ENCODE measurements around the gene ERCC6. TPM values are rescaled to one million over a fixed set of nuclear protein-coding genes. Genes with fewer than 3 reads are reported as not detected.

ERCC6 gene
- total RNA-seq, 1 experiment from 2014 or later = 5.7 TPM

DNA sequence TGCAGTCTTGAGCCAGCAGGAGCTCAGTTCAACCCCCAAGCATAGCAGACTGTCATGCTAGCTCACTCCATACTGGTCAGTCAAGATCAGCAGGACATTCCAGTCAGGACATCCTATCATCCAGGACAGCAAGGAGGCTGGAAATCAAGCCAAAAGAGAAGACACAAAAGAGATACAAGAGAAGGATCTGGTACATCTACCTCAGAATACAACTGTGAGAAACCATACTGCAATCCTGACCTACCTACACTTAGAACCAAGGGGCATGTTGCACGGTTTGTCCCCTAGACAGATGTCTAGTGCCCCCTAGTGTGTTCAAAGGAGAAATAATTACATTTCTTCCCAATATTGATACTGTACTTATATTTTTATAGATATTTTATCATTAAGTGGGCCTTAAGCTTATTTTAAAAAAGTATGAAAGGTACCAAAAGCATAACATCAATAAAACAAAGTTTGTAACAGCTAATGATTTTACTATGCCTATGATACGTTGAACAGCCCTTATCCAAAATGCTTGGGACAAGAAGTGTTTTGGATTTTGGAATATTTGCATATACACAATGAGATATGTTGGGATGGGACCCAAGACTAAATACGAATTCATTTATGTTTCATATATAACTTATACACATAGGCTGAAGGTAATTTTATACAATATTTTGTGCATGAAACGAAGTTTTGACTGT lies 26.7 kb downstream of the ERCC6 start:
- peak; percentile 33 for DNase-seq (ENCODE audit: low spot score)

DNA sequence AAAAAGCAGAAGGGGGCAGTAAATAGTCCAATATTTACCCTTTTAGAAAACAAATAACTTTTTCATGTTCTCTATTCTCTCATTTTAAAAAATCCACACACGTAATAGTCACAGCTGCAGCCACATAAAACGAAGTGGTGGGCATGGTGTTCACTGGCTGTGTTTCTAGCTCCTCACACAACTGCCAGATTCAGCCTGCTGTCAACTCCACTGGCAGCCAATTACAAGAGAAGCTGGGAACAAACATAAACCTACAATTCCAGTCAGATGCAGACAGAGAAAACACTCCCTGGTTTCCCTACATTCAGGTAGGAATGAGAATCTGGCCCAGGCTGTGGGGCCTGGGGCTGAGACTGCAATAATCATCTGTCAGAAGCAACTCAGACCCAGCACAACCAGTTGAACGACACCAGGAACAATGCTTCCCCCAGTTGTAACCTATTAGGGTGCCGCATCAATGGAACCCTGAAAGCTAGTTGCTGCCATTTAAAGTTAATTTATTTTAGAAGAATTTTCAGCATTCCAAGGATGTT lies 29.1 kb downstream of the ERCC6 start:
- no peak for DNase-seq (ENCODE audit: low spot score)

DNA sequence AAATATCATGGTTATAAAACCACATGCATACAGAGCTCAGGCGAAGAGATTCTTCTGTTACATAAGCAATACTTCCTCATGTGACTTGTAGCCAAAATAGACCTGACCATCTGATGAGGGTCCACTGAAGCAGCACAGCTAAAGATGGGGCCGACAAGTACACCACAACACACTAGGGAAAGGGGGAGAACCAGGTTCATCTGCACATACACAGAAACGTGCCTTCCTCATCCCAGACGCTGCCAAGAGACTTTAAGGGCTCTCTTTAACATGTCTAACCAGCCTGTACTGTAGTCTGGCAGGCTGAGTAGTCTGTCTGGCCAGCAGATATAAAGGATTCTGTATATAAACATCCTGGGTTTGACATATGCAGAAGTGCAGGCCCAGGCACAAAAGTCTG lies 30.3 kb downstream of the ERCC6 start:
- DNase-seq (ENCODE audit: low spot score) = no peak

DNA sequence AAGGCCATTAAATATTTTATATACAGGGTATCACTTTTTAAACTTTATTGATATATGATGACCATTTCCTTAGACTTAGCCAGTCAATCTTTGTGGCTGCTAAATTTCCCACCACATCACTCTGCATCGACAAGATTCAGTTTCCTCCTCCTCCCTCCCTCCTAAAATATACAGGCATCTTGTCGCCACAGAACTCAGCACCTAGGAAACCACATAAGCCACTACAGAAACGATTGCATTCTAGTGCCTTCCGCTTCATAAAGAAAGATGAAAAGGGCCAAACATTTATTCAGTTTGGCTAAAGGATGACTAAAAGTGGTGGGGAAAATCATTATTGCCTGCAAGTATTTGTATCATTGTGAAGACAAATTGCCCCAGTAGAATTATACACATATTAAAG lies 30.7 kb downstream of the ERCC6 start:
- DNase-seq (ENCODE audit: low spot score) = no peak

DNA sequence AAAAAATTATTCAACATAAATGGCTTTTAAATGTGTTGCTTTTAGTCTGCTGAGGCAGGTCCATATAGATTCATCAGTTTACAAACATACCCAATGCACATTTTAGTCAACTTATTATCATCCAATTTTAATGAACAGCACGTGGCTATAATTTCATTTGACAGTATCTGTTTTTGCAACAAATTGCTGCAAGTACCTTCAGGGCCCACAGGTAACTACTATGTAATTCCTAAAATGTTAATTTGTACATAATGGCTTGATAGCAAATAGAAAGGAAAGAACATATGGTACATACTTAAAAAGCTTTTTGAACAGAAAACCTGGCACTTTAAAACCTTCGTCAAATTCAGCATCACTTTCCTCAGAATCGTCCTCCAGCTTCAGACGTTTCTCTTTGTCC lies 33.3 kb downstream of the ERCC6 start:
- DNase-seq (ENCODE audit: low spot score) = no peak

DNA sequence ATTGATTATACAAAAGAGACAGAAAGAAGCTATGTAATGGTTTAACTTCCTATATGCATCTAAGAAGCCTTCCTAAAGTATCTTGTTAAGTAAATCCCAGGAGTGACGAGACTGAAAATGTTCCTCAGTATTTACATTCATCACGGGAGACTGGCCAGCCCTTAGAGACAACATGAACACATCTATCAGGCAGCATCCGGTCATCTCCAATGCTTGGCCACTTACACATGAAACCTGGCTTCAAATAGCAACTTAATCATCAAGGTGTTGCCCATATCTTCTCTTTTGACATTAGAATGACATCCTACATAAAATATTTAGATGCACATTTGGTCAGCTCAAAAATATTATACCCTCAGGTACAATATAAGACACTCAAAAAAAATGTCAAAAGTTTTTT lies 33.8 kb downstream of the ERCC6 start:
- no peak for DNase-seq (ENCODE audit: low spot score)

DNA sequence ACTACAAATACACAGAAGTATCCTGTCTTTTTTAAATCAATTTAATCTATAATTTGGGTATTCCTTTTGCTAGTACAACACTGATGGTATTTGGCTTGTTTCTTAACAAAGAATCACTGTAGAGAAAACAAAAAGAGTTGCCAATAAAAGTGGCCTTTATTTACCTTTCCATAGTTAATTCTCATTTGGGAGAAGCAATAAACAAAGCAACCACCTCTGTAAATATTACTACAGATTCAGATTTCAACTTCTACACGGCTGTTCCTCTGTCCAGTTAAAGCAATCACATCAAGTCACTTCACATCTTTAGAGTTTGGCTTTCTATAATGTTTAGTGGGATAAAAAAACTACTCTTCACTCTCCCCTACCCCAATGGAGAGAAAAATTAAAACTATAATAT lies 34.4 kb downstream of the ERCC6 start:
- no peak for DNase-seq (ENCODE audit: low spot score)

DNA sequence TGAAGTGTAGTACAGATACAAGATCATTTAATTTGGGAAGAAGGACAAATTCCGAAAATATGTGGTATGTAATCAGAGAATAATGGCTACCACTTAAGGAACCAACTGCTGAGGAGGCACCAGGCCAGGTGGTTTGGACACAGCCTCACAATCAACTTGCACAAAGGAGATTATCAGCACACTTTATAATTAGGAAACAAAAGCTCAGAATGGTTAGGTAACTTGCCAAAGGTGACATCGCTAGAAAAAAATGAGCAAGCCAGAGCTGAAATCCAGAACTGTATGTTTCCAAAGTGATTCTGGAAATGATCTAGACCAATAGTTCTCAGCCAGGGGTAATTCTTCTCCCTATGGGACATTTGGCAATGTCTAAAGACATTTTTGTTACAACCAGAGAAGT lies 36.6 kb downstream of the ERCC6 start:
- DNase-seq (ENCODE audit: low spot score) = no peak

DNA sequence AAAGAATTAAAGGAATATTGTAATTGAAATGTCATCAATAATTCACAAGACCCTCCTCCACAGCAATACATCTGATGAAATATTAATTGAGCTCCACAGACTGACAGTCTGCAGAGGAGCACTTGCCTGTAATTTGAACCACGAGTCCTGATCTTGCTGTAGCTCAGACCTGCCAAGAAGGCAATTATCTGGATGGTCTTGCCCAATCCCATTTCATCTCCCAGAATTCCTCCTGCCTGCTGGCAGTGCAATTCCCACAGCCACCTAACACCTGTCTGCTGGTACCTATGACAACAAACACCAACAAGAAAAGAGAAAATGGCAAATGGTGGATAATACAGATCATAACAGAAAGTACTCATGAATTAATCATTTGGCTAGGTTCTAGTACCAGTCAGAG lies 38.5 kb downstream of the ERCC6 start:
- no peak for DNase-seq (ENCODE audit: low spot score)

DNA sequence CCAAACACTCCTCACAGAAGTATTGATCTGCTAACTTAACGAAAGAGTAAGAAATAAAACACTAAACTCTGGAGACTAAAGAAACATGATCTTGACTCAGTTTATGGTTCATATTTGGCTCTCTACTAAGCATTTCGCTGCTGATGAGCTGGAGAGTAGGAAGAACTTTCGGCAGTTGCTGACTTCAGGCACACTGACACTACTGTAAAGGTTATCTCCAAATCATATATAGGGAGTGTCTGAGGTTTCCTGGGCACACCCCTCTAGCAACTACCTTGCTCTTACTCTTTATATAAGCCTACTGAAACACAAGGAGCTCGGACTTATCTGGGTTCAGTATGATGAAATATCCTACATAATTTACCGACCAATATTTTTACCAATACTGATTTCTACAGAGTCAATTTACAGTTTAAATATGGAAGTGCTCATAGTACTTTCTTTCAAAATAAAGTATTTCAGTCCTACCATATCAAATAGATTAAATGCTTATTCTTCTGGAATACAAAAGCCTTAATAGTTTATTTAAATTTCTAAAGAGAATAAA lies 39.5 kb downstream of the ERCC6 start:
- DNase-seq (ENCODE audit: low spot score) = no peak

DNA sequence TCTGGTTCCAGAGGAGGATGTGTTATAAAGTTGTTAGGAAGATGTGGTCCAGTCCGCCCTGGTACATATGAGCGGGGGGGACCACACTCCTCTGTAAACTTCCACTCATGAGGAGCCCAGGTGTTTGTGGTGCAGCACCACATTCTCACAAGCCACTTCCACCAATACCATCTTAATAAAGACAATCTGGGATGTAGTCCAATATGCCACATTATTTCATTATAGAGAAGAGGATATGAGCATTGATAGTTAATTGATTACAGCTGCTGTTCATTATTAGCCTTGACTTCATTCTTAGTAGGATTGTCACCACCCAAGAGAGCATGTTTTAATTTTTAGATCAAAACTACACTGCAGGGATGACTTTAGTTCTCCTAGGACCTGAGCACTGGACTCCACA lies 40.5 kb downstream of the ERCC6 start:
- DNase-seq (ENCODE audit: low spot score) = no peak

DNA sequence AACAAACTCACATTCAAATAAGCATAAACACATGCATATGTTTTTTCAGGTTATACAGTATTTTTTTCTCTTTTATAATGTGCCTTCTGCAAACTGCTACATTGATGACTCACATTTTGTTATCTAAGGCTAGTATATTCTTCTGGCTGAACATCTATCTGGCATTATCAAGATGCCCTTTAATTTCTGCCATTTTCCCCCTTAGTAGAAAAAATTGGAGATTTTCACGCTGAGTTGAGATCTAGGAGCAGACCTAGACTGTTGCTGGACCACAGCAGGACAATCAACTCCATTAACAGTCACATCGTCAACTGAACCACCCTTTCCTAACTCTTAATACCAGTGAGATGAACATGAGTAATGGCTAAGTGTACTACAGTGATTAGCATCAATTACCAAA lies 41.6 kb downstream of the ERCC6 start:
- DNase-seq (ENCODE audit: low spot score) = no peak

DNA sequence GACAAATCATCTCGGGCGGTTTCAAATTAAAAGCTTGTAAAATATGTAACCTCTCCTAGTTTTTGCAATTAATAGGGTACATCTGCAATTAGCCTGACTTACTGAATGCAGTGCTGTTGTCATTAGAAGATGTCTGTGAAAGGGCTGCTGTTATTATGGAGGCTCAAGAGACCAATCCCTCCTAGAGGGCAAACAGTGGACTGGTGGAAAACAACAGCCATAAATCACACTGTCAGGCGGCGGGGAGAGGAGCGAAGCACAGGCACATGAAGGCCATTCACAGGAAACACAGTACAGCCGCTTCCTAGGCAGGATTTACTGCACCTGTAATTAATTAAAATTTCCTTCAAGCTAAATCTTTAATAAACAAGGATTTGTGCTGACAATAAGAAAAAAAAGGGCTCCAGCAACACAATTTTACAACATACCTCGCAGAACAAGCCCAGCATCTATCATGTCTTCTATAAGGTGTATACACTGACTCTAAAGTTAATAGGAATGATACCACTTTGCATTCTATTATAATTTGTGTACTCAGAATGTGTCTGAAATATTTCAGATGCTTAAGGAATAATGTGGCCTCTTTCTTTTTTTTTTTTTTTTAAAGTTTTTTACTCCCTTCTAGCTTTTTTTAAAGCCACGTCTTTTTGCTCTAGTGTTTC lies 50.7 kb downstream of the ERCC6 start:
- DNase-seq (ENCODE audit: low spot score) = no peak

DNA sequence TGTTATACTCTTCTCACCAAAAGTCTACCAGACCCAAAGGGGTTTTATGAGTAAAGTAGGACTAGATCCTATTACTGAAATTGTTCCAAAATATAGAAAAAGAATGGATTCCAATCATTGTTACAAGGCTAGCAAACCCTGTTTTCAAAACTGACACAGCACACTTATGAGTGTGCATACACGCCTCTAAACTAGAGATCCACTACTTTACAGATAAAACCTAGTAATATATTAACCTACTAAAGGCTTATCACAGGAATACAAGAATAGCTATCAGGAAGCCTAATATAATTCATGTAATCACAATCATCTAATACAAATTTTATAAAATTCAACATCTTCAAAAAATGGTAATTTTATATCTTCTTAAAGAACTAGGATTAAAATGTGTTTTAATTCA lies 52.2 kb downstream of the ERCC6 start:
- no peak for DNase-seq (ENCODE audit: low spot score)

DNA sequence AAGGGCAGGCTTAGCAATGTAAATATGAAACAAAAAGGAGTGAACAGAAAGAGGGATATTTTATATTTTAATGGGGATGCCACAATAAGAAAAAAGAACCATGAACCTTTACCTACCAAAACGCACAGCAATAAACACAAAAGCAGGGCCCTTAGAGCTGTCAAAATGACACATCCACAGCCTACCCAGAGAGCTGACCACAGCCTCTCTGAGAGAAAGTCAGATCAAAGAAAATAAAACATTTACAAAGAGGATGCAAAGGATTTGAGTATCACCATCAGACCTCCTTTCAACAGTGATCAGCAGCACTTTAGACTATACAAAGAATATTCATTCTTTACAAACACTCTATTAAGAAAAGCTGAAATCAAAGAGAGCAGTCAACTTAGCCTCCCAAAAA lies 52.9 kb downstream of the ERCC6 start:
- no peak for DNase-seq (ENCODE audit: low spot score)

DNA sequence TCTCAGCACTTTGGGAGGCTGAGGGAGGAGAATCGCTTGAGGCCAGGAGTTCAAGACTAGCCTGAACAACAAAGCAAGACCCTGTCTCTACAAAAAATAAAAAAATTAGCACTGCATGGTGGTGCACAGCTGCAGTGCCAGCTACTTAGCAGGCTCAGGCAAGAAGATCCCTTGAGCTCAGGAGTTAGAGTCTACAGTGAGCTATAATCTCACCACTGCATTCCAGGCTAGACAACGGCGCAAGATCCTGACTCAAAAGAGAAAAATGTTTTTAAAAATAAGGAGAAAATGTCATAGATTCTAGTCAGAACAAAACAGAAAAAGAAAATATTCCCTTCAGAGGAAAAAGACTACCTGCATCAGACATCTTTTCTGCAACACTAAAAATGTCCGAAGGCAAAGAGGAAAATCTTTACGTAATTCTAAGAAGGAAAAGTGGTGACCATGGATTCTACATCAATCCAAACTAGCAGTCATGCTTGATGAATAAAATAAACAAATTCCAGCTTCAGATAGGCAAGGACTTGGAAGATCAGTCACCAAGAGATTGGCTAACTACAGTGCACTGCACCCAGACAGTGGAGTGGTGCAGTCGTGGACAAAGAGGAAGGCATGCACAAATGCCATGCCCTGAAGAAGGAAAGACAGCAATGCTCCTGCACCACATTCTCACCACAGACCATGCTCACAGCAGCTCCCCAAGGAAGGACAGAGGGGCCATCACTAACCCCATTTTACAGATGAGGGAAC lies 54.3 kb downstream of the ERCC6 start:
- no peak for DNase-seq (ENCODE audit: low spot score)

DNA sequence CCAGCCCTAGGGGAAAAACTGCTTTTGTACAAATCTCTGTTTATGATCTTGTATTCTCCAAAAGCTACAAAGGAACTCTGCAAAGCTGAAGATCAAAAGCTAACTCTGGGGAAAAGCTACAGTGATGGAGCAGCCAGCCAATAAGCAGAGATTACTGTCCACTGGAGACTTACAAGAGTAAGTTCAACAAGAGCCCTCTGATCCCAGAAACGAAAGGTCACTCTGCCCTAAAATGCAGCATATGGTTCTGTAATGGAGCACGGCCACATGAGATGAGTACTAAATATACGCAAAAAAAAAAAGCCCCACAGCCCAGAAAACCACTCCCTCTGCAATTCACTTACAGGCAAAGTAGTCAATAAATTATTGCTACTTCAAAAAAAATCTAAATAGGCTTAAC lies 60.1 kb downstream of the ERCC6 start:
- no peak for DNase-seq (ENCODE audit: low spot score)

DNA sequence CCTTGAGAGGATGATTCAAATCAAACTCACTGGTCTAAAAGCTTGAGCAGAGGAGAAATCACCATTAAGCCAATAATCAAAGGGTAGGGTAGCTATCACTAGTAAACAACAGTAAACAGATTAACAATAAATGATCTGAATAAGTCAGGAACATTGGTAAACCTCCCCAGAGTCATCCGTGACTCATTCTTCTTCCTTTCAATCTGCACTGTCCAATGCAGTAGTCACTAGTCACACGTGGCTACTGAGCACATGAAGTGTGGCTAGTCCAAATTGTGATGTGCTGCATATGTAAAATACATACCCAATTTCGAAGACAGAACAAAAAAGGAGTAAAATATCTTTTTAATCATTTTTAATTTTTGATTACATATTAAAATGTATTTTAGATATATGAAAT lies 64.0 kb downstream of the ERCC6 start:
- DNase-seq (ENCODE audit: low spot score) = no peak

DNA sequence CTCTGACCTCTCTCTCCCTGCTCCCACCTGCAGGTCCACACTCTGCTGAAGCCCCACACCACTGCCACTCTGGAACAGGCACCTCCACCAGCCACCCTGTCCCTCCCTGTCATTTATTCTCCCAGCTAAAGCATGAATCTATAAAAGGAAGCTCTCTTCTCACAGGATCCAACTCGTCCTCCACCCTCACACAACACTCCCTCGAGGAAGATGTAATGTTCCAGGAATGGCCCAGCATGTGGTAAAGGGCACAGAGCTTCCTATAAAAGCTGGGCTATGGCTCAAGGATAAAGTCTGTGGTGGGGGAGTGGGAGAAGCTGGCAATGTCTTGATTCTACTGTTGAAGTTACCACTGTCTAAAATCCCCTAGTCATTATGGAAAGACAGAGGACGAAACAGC lies 67.4 kb downstream of the ERCC6 start:
- DNase-seq (ENCODE audit: low spot score) = no peak

DNA sequence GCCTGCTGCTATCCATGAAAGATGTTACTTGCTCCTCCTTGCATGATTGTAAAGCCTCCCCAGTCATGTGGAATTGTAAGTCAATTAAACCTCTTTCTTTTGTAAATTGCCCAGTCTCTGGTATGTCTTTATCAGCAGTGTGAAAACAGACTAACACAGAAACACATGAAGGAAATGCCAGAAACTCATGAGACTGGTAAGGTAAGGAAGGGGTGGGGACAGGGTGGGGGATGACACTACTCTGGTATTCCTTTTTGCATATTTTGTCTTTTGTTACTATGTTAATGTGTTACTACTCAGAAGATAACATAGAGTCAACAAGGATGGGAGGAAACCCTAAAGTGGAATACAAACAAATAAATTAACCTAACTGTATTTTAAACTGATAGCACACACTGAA lies 73.2 kb downstream of the ERCC6 start:
- DNase-seq (ENCODE audit: low spot score) = no peak

Measured in H4 (cell line).